HL-60/S4 treated with phorbol 12-myristate 13-acetate at 8.2 ng/mL for 4 days and 3 days (cell line): Measurements from ENCODE around the gene ITCH.
"Not testable (repeated sequence)": the region's sequence is repeated elsewhere in the genome, so short reads cannot be mapped to it uniquely, and the experiment has no call there.

Experiments used
- in situ Hi-C: fragments of 300-500 bp; cut with MboI; formaldehyde crosslinking; loops from 2 replicates; pipeline ENCODE4 v1.15.0; 2022; ENCODE audit warnings: low sequenced_read_pairs

The ITCH gene

GRCh38 chr20:34343458-34344211, 19.4 kb upstream of the ITCH start:
- in situ Hi-C loops: no loop called here

- in situ Hi-C loops: no loop called here
These were observed 18.8 kb upstream of the ITCH start for GRCh38 chr20:34344238-34344637.

DNA sequence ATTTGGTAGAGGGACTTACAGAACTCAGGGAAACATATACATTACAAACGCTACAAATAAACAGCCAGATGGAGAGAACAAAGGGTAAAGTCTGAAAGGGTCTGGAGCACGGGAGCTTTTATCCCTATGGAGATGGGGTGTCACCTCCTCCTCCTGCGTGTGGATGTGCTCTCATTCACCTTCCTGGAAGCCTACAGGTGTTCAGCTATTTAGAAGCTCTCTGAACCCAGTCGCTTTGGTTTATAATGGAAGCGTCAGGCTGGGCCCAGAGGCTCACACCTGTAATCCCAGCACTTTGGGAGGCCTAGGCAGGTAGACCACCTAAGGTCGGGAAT, 17.7 kb upstream of the ITCH start:
- in situ Hi-C loops: no loop called here

- in situ Hi-C loops: not testable (repeated sequence)
These were observed 17.1 kb upstream of the ITCH start for GRCh38 chr20:34345839-34346532.

DNA sequence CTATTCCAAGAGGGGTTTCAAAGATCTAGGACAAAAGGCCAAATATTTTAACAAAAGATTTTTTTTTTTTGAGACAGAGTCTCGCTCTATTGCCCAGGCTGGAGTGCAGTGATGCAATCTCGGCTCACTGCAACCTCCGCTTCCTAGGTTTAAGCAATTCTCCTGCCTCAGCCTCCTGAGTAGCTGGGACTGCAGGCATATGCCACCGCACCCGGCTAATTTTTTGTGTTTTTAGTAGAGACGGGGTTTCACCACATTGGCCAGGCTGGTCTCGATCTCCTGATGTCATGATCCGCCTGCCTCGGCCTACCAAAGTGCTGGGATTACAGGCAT, 16.6 kb upstream of the ITCH start:
- in situ Hi-C loops: not testable (repeated sequence)

DNA sequence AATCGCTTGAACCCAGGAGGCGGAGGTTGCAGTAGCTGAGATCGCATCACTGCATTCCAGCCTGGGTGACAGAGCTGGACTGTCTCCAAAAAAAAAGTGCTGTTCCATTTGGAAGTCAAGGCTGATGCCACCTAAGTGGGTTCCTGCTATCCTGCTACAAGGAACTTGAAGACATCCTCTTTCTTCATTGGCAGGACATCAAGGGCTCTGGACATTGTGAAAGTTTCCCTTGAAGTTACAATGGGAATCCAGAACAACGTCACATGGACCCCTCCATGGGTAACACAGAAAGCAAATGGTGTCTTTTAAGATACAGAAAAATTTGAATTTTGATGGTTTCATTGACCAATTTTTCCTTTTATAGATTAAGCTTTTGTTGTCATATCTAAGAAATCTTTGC, 15.5 kb upstream of the ITCH start:
- in situ Hi-C loops: no loop called here

DNA sequence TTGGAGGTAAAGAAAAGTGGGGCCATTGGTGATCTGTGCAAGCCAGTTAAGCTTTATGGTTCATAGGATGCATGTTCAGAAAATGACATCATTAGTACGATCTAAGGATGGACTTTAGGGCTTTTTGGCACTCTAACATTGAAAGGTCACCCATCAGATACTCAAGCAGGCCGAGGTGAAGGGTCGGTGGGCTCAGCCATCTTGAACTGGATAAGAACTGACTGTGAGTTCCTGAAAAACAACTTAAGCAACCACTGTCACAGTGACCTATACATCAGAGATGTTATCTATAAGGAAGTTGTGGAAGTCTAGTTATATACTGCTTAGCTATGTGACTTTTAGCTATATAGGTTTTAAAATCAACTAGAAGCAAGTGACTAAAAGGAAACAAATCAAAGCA, 13.0 kb upstream of the ITCH start:
- in situ Hi-C loops: no loop called here

- in situ Hi-C loops: not testable (repeated sequence)
These were observed 9.6 kb upstream of the ITCH start for GRCh38 chr20:34353467-34353866.

GRCh38 chr20:34355427-34355826, 7.6 kb upstream of the ITCH start:
- in situ Hi-C loops: no loop called here

DNA sequence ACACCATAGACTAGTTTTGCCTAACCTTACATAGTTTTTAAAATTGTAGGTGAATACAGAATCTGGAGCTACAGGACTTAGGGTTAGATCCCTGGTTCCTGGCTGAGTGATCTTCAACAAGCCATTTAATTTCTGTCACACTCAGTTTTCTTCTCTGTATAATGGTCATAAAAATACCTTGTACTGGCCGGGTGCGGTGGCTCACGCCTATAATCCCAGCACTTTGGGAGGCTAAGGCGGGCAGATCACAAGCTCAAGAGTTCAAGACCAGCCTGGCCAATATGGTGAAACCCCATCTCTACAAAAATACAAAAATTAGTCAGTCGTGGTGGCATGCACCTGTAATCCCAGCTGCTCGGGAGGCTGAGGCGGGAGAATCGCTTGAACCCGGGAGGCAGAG, 3.3 kb upstream of the ITCH start:
- in situ Hi-C loops: not testable (repeated sequence)

DNA sequence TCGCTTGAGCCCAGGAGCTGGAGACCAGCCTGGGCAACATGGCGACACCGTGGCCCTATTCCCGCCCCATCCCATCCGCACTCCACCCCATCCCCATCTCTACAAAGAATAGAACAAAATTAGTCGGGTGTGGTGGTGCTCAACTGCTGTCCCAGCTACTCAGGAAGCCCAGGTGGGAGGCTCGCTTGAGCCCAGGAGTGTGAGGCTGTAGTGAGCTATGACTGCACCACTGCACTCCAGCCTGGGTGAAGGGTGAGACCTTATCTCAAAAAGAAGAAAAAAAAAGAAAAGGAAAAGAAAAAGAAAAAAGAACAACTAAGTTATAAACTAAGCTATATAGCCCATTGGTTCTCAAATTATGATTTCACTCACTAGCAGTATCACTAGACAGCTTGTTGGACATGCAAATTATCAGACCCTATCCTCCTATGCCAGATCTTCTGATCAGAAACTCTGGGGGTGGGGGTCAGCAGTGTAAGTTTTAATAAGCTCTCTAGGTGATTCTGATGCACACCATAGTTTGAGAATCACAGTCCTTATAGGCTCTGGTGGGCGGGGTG, 491 bp upstream of the ITCH start:
- in situ Hi-C loops: no loop called here

DNA sequence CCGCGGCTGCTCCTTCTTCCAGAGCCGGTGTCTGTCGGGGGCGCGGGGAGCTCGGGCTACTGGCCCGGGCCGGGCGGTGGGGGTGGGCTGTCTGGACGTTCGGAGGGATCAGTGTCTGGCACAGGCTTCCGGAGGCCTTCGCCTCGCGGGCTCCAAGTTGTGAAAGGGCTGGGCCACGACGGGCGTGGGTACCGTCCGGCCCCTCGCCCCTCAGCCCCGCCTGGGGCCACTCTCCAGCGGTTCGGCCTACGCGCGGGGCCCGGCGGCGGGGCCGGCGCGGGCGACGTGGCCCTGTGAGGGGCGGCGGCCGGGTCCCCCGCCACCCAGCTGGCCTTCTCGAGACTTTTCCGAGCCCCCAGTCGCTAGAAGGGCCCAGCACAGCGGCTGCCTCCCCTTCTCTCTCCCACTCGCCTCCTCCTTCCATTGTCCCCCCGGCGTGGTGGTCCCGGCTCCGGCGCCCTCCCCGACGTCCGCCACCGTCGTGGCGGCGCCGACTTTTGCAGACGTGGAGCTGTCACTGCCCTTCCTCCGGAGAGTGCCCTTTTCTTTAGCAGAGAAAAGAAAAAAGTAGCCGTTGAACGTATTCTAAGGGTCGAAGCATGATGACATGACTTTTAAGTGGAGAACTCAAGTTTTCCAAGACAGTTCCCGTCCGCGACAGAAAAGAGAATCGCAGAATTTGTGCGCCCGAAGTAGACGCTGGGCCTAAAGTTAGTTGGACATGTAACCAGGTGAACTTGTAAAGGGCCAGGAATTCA, 571 bp downstream of the ITCH start:
- in situ Hi-C loops: no loop called here

DNA sequence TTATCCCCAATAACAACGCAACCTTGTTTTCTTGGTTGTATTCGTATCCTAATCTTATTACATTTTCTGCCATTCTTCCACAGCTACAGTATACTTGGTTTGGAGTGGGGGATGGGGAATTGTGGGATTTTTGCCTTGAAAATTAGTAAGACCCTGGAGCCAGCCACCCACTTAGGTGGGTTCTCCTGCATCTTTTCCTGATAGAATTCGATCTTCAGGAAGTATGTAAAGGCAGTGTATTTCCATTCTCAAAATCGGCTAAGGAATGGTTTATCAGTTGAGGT, 1.1 kb downstream of the ITCH start:
- in situ Hi-C loops: no loop called here

DNA sequence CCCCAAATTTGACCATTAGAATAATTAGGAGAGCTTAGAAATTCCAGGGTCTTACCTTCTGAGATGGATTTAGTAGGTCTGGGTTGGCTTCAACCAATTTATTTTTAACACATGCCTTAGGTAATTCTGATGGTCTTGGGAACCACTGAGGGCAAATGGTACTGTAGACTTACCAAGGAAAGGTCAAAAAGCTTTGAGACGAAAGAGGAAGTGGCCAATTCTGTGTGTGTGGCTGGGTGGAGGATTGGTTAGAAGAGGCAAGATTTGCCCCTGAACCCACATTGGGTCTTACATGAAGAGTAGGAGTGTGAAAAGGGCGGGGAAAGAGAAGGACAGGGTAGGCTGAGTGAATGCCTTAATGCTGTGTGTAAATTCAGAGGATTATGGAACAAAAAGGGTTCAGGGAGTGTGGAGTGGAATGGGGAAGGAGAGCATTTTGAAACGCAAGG, 2.7 kb downstream of the ITCH start:
- in situ Hi-C loops: no loop called here

GRCh38 chr20:34367155-34367554, 4.1 kb downstream of the ITCH start:
- in situ Hi-C loops: no loop called here

- in situ Hi-C loops: not testable (repeated sequence)
These were observed 4.8 kb downstream of the ITCH start for GRCh38 chr20:34367911-34368310.

- in situ Hi-C loops: no loop called here
These were observed 5.5 kb downstream of the ITCH start for GRCh38 chr20:34368547-34368946.

DNA sequence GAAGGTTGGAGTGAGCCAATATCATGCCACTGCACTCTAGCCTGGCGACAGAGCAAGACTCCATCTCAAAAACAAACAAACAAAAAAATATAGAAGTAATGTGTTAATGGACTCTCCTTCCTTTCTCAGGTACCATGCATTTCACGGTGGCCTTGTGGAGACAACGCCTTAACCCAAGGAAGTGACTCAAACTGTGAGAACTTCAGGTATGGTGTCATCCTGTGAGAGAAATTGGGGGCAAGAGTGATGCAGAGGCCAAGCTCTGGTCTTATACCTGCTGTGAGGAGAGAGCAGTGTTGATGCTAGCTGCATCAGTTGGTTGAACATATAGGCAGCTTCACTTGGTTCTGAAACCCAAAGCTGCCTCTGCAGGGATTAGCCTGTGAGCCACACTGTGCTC, 6.2 kb downstream of the ITCH start:
- in situ Hi-C loops: no loop called here

DNA sequence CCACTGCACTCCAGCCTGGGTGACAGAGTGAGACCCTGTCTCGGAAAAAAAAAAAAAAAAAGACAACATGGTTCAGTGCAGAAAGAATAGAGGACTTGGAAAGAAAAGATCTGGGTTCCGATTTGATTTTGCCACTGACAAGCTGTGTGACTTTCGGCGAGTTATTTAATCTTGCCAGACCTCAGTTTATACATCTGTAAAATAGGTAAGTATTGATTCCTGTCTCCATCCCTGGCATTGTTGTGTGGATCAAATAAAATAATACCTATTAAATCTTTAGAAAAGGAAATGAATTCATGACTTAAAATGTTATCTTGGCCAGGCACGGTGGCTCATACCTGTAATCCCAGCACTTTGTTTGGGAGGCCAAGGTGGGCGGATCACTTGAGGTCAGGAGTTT, 7.0 kb downstream of the ITCH start:
- in situ Hi-C loops: no loop called here

DNA sequence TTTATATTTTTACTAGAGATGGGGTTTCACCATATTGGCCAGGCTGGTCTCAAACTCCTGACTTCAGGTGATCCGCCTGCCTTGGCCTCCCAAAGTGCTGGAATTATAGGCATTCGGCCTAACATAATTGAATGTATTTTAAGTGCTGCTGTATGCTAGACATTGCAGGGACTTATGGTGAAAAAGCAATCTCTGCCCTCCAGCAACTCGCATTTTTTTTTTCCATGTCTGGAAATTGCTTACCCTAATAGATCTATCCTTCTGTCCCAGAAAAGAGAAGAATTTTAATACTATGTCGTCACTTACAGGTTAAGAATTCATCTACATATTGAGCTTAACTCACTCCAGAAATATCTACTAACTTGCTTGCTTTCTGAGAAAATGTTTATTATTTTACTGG, 10.4 kb downstream of the ITCH start:
- in situ Hi-C loops: no loop called here

DNA sequence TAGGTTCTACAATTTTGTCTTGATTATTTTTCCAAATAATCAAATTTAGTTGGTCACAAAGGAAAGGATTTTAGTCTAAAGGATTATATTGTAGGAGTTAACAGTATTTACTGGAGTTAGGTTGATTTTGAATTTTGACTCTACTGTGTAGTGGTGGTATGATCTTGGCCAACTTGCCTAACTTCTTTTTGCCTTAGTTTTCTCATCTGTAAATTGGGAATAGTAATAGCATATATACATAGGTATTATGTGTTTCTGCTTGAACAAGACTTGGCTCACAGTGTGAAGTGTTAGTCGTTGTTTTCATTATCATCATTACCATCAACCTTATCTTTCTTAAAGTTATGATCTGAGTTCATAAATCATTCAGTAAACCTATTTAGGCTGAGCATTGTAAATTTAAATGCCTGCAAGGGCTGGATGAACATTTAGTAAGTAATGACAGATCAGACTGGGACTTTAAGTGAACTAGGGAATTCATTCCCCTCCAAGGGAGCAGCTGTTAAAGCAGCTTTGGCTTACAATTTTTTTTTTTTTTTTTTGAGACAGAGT, 11.2 kb downstream of the ITCH start:
- in situ Hi-C loops: no loop called here

DNA sequence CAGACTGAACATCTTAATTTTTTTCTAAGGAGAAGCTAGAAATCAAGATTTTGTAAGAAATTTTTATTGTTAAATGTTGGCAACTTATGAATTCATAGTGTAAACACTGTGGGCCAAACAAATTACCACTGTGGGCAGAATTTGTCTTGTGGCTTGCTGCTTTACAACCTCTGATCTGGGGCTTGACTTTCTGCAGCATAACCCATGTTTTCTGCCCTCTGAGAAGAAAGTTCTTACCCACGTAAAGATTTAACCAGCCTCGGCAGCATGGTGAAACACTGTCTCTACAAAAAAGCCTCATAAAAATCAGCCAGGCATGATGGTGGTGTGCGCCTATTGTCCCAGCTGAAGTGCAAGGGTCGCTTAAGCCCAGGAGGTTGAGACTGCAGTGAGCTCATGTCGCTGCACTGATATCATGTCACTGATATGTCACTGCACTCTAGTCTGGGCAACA, 12.9 kb downstream of the ITCH start:
- in situ Hi-C loops: no loop called here
